Activated T-cell treated with anti-CD3 and anti-CD28 coated beads, Interleukin-2, amount 50 U/mL, for 72 hours (primary cell): ENCODE results near the gene NOP58. TPM values are rescaled to one million over a fixed set of nuclear protein-coding genes. Genes with fewer than 3 reads are reported as not detected.

Experiments used
- total RNA-seq, 2 donors: library from RNA; stranded (reverse); gene quantifications; one replicate each; pipeline ENCODE4 v1.2.3, GENCODE V29; 2022

Gene NOP58
- total RNA-seq, 2 donors from 2014 or later: 233 to 300 TPM

Other genes starting within 250 kb of the NOP58 start
- gene FZD7, start 231.9 kb upstream of the NOP58 start, total RNA-seq: 1 to 10 TPM; 1.1 to 1.4 TPM
- not detected for gene KIAA2012, start 192.5 kb upstream of the NOP58 start, total RNA-seq
- gene SUMO1, start 27.2 kb upstream of the NOP58 start, total RNA-seq: 100 to 1,000 TPM in 1 of 2 donors, 10 to 100 TPM in 1; 88.7 to 100 TPM
- 1 to 10 TPM; 9.7 to 9.9 TPM for gene BMPR2, start 110.6 kb downstream of the NOP58 start, total RNA-seq